CD4-positive, alpha-beta T cell (primary cell): ENCODE measurements around the gene NRXN3. TPM values are rescaled to one million over a fixed set of nuclear protein-coding genes. Genes with fewer than 3 reads are reported as not detected.
"Not testable (repeated sequence)": the region's sequence is repeated elsewhere in the genome, so short reads cannot be mapped to it uniquely, and the experiment has no call there.

Experiments
- ATAC-seq: fragments of 200-7000 bp; cut with Tn5 transposase; one replicate; pipeline ENCODE4 v1.10.0; 2022; ENCODE audit warnings: mild to moderate bottlenecking; ENCODE audit not compliant: poor library complexity
- CTCF ChIA-PET: fragments of 350-600 bp; sonication (Branson Sonifier 250); formaldehyde crosslinking; loops from one replicate; lab custom pipeline; 2021; ENCODE audit warnings: antibody characterized with exemption, inconsistent platforms; lab: Charles Lee
- POLR2A ChIA-PET: fragments of 350-600 bp; sonication (Branson Sonifier 250); formaldehyde crosslinking; loops from one replicate; lab custom pipeline; 2021; ENCODE audit warnings: antibody characterized with exemption, inconsistent platforms; lab: Charles Lee
- DNase-seq, 14 experiments: peaks; one replicate each; pipeline ENCODE4 v3.0.0-alpha.2; 2013 to 2020; ENCODE audit warnings: mixed read lengths in 2 of 14
- H3K27ac ChIP-seq, 2 donors: one replicate each; pipeline versions ENCODE4 v1.5.1 to v1.7.0; 2013; ENCODE audit warnings: low read length in 2 of 2, low read depth in 1 of 2, mild to moderate bottlenecking in 1 of 2
- H3K27me3 ChIP-seq, 2 experiments: 1 replicate in 1 of 2; 2 replicates in 1 of 2; pipeline versions ENCODE4 v1.6.1 to v1.7.0; 2013; ENCODE audit warnings: low read length in 2 of 2, control low read depth in 1 of 2, mild to moderate bottlenecking in 1 of 2, moderate library complexity in 1 of 2; ENCODE audit not compliant: insufficient read depth in 2 of 2, control insufficient read depth in 1 of 2
- H3K36me3 ChIP-seq: one replicate; pipeline ENCODE4 v1.6.1; 2013; ENCODE audit warnings: low read length, control low read depth; ENCODE audit not compliant: insufficient read depth
- H3K4me1 ChIP-seq: one replicate; pipeline ENCODE4 v1.6.1; 2013; ENCODE audit warnings: low read length, control low read depth; ENCODE audit not compliant: insufficient read depth
- H3K4me3 ChIP-seq: one replicate; pipeline ENCODE4 v1.5.1; 2013; ENCODE audit warnings: mild to moderate bottlenecking, low read length, moderate library complexity
- H3K9me3 ChIP-seq, 2 experiments: 1 replicate in 1 of 2; 2 replicates in 1 of 2; pipeline versions ENCODE4 v1.6.1 to v1.7.0; 2013; ENCODE audit warnings: low read length in 2 of 2, mild to moderate bottlenecking in 2 of 2, control low read depth in 1 of 2, moderate library complexity in 1 of 2; ENCODE audit not compliant: control insufficient read depth in 1 of 2, insufficient read depth in 1 of 2
- H3K27ac Mint-ChIP-seq: one replicate; pipeline ENCODE4 v1.8.0; 2020; ENCODE audit warnings: mixed read lengths
- H3K27me3 Mint-ChIP-seq: one replicate; pipeline ENCODE4 v1.8.0; 2021; ENCODE audit warnings: mixed read lengths
- H3K36me3 Mint-ChIP-seq: one replicate; pipeline ENCODE4 v1.8.0; 2021; ENCODE audit warnings: low read depth, mixed read lengths
- H3K4me1 Mint-ChIP-seq: one replicate; pipeline ENCODE4 v1.8.0; 2021; ENCODE audit warnings: low read depth, mixed read lengths
- H3K4me3 Mint-ChIP-seq: one replicate; pipeline ENCODE4 v1.8.0; 2020; ENCODE audit warnings: mild to moderate bottlenecking, mixed read lengths
- H3K9me3 Mint-ChIP-seq: one replicate; pipeline ENCODE4 v1.8.0; 2020; ENCODE audit warnings: mixed read lengths
- CTCF ChIP-seq: fragments of 200-600 bp; IDR thresholded peaks from one replicate; pipeline ENCODE4 v1.8.0; 2022; ENCODE audit warnings: antibody characterized with exemption, mild to moderate bottlenecking
- intact Hi-C, 2 experiments: fragments of 100-400 bp; cut with DNase I in 1 of 2; cut with micrococcal nuclease in 1 of 2; formaldehyde crosslinking; loops; one replicate each; pipeline versions ENCODE4 v1.15.1 to v1.9.0; 2023 to 2025; cut with DNase I, micrococcal nuclease
- total RNA-seq, 174 experiments: library from RNA in 2 of 174; stranded (reverse) in 2 of 174; gene quantifications; one replicate each; pipeline ENCODE4 v1.2.3 and lab custom pipeline; 2021 to 2026

The NRXN3 gene
- total RNA-seq, 2 experiments from 2014 or later = not detected

- Mint-ChIP-seq H3K36me3 (no peaks in the 10 kb centered on the region), H3K27ac (no peak overlapping the region), H3K9me3 (peaks cover 10% of the 10 kb centered on the region), H3K4me1 (no peaks in the 10 kb centered on the region), H3K4me3 (no peak overlapping the region), H3K27me3 (no peaks in the 10 kb centered on the region)
- H3K27ac ChIP-seq = no peak overlapping the region
- DNase-seq (no peak), ATAC-seq (no peak)
- POLR2A ChIA-PET = no interaction called here
- H3K4me1 ChIP-seq = no peaks in the 10 kb centered on the region
- no peaks in the 10 kb centered on the region for H3K27me3 ChIP-seq
- H3K4me3 ChIP-seq = no peak overlapping the region
- H3K9me3 ChIP-seq = peaks cover 0 to 5% of the 10 kb centered on the region in 2 experiments
- no peak for TF ChIP-seq CTCF
- CTCF ChIA-PET = no interaction called here
- H3K36me3 ChIP-seq = no peaks in the 10 kb centered on the region
- intact Hi-C loops = no loop called here
Observed at GRCh38 chr14:79767251-79767650, 1597.1 kb downstream of the NRXN3 start.

DNA sequence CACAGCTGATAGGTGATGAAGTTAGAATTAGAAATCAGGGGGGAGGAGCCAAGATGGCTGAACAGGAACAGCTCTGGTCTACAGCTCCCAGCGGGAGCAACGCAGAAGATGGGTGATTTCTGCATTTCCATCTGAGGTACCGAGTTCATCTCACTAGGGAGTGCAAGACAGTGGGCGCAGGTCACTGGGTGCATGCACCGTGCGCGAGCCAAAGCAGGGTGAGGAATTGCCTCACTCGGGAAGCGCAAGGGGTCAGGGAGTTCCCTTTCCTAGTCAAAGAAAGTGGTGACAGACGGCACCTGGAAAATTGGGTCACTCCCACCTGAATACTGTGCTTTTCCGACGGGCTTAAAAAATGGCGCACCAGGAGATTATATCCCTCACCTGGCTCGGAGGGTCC is 1597.5 kb downstream of the NRXN3 start:
- H3K27ac Mint-ChIP-seq, H3K27ac ChIP-seq, H3K4me3 Mint-ChIP-seq, POLR2A ChIA-PET, ATAC-seq, H3K9me3 Mint-ChIP-seq, H3K9me3 ChIP-seq, H3K4me3 ChIP-seq, H3K36me3 Mint-ChIP-seq, H3K27me3 Mint-ChIP-seq, intact Hi-C loops, H3K27me3 ChIP-seq, CTCF ChIA-PET, DNase-seq, H3K4me1 Mint-ChIP-seq, H3K36me3 ChIP-seq, H3K4me1 ChIP-seq: not testable (repeated sequence)

DNA sequence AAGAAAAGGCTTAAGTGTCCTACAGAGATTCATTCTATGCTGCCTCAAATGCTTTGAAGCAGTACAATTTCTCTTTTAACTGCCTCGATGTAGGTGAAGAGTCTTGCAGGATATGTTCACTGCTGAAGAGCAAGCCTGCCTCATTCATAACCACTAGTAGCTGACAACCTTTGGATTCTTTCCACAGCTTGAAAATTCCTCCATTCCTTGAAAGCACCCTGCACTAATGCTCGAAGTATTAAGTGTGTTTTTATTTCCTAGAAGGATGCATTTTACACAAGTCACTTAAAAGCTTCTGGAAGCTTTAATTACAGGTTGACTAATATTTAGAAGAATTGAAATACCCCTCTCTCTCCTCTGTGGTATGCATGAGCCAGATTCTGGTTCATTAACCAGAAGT is 1611.7 kb downstream of the NRXN3 start:
- no peak overlapping the region for H3K4me3 ChIP-seq
- Mint-ChIP-seq H3K4me1 (no peaks in the 10 kb centered on the region), H3K4me3 (no peak overlapping the region), H3K36me3 (no peaks in the 10 kb centered on the region), H3K27me3 (no peaks in the 10 kb centered on the region), H3K27ac (no peak overlapping the region), H3K9me3 (peaks cover 2% of the 10 kb centered on the region)
- no peak for DNase-seq
- CTCF ChIA-PET = no interaction called here
- POLR2A ChIA-PET = no interaction called here
- intact Hi-C loops = no loop called here
- H3K27me3 ChIP-seq = no peaks in the 10 kb centered on the region
- no peak overlapping the region for H3K27ac ChIP-seq
- H3K36me3 ChIP-seq = no peaks in the 10 kb centered on the region
- H3K9me3 ChIP-seq = peaks cover 0 to 6% of the 10 kb centered on the region in 2 experiments
- no peak for ATAC-seq
- no peaks in the 10 kb centered on the region for H3K4me1 ChIP-seq
- no peak for TF ChIP-seq CTCF

GRCh38 chr14:79783041-79783440 is 1612.9 kb downstream of the NRXN3 start:
- H3K4me1 ChIP-seq = no peaks in the 10 kb centered on the region
- DNase-seq (no peak), ATAC-seq (no peak)
- TF ChIP-seq CTCF = no peak
- no peaks in the 10 kb centered on the region for H3K36me3 ChIP-seq
- no peak overlapping the region for H3K4me3 Mint-ChIP-seq
- ChIA-PET CTCF (no interaction called here), POLR2A (no interaction called here)
- H3K9me3 Mint-ChIP-seq = peaks cover 2% of the 10 kb centered on the region
- peaks cover 0 to 4% of the 10 kb centered on the region in 2 experiments for H3K9me3 ChIP-seq
- no peak overlapping the region for H3K27ac Mint-ChIP-seq
- no peak overlapping the region for H3K27ac ChIP-seq
- H3K4me1 Mint-ChIP-seq = no peaks in the 10 kb centered on the region
- H3K27me3 Mint-ChIP-seq = no peaks in the 10 kb centered on the region
- intact Hi-C loops = no loop called here
- no peak overlapping the region for H3K4me3 ChIP-seq
- H3K36me3 Mint-ChIP-seq = no peaks in the 10 kb centered on the region
- H3K27me3 ChIP-seq = no peaks in the 10 kb centered on the region
